GM12878 (cell line): ENCODE measurements around the gene ANP32A. TPM values are rescaled to one million over a fixed set of nuclear protein-coding genes. Genes with fewer than 3 reads are reported as not detected.

ENCODE experiments used
- ATAC-seq: fragments of 200-7000 bp; cut with Tn5 transposase; 3 replicates; pipeline ENCODE4 v1.9.1; 2020; ENCODE audit warnings: mild to moderate bottlenecking, moderate library complexity
- BruUV-seq: library from RNA; stranded (reverse); fragments of 400-500 nt; replicated peaks from 2 replicates; lab custom pipeline; 2021; lab: Mats Ljungman, UMichigan
- CTCF ChIA-PET: fragments of 300-600 bp; sonication (Branson Sonifier 250); formaldehyde crosslinking; extraction: SDS; loops from one replicate; lab custom pipeline; 2021; ENCODE audit warnings: inconsistent platforms; lab: Yijun Ruan, JAX
- POLR2A ChIA-PET: fragments of 350-600 bp; formaldehyde crosslinking; extraction: SDS; loops from one replicate; lab custom pipeline; 2021; ENCODE audit warnings: inconsistent platforms; lab: Charles Lee
- RAD21 ChIA-PET: fragments of 300-600 bp; sonication (Branson Sonifier 250); formaldehyde crosslinking; loops from one replicate; lab custom pipeline; 2023; ENCODE audit warnings: antibody characterized with exemption; ENCODE audit not compliant: unreplicated experiment; lab: Charles Lee
- SMC1A ChIA-PET: fragments of 300-600 bp; sonication (Branson Sonifier 250); formaldehyde crosslinking; loops from one replicate; lab custom pipeline; 2023; ENCODE audit not compliant: unreplicated experiment, uncharacterized antibody; lab: Charles Lee
- DNase-seq: peaks from one replicate; pipeline ENCODE4 v3.0.0-alpha.2; 2011; ENCODE audit warnings: low read depth, low spot score
- FAIRE-seq: peaks from 3 replicates; lab custom pipeline; 2011; peaks lifted over from hg19 to GRCh38; lab: Jason Lieb, UNC
- H2AFZ ChIP-seq: 2 replicates; pipeline ENCODE4 v1.6.0; 2011; ENCODE audit warnings: low read depth, low read length, control low read depth; ENCODE audit not compliant: control insufficient read depth
- H3K27ac ChIP-seq: 2 replicates; pipeline ENCODE4 v1.5.1; 2011; ENCODE audit warnings: control low read depth; ENCODE audit not compliant: control insufficient read depth, insufficient read depth
- H3K27me3 ChIP-seq, 2 experiments: replicated peaks in 1 of 2; 2 replicates each; pipeline versions ENCODE4 v1.6.0 to v1.6.1; 2011; ENCODE audit warnings: low read length in 1 of 2; ENCODE audit not compliant: control insufficient read depth in 2 of 2, insufficient read depth in 2 of 2
- H3K36me3 ChIP-seq, 2 experiments: 2 replicates each; pipeline ENCODE4 v1.5.1; 2011; ENCODE audit warnings: low read length in 1 of 2; ENCODE audit not compliant: control insufficient read depth in 2 of 2, insufficient read depth in 2 of 2
- H3K4me1 ChIP-seq: 2 replicates; pipeline ENCODE4 v1.6.1; 2011; ENCODE audit warnings: mild to moderate bottlenecking, low read length, moderate library complexity, mixed read lengths; ENCODE audit not compliant: control insufficient read depth, insufficient read depth
- H3K4me2 ChIP-seq: 2 replicates; pipeline ENCODE4 v1.6.0; 2011; ENCODE audit warnings: control low read depth; ENCODE audit not compliant: control insufficient read depth, insufficient read depth
- H3K4me3 ChIP-seq: fragments of 200-600 bp; sonication (generic); 2 replicates; pipeline ENCODE4 v1.5.1; 2016
- H3K79me2 ChIP-seq: 2 replicates; pipeline ENCODE4 v1.6.0; 2011; ENCODE audit warnings: low read length; ENCODE audit not compliant: control insufficient read depth, insufficient read depth
- H3K9ac ChIP-seq: 2 replicates; pipeline ENCODE4 v1.8.0; 2011; ENCODE audit warnings: low read length, control low read depth, mixed read lengths; ENCODE audit not compliant: control insufficient read depth, insufficient read depth
- H3K9me3 ChIP-seq: replicated peaks from 3 replicates; pipeline ENCODE4 v1.5.1; 2011; ENCODE audit warnings: mild to moderate bottlenecking, low read length; ENCODE audit not compliant: control insufficient read depth, insufficient read depth
- H4K20me1 ChIP-seq: 2 replicates; pipeline ENCODE4 v1.6.0; 2011; ENCODE audit not compliant: control insufficient read depth, insufficient read depth
- ESRRA ChIP-seq: IDR thresholded peaks from 2 replicates; pipeline ENCODE4 v1.6.1; 2012; ENCODE audit warnings: mild to moderate bottlenecking, low read length, improper control_type of control experiment
- MEF2B ChIP-seq: fragments of 450-650 bp; IDR thresholded peaks from 2 replicates; pipeline ENCODE4 v1.6.1; 2018; ENCODE audit warnings: mild to moderate bottlenecking, moderate library complexity; ENCODE audit not compliant: partially characterized antibody, poor library complexity, severe bottlenecking
- in situ Hi-C: fragments of 300-500 bp; cut with MboI; formaldehyde crosslinking; loops from 9 replicates; pipeline ENCODE4 v1.14.3; 2018; ENCODE audit warnings: mixed read lengths
- intact Hi-C: fragments of 100-400 bp; cut with micrococcal nuclease; formaldehyde crosslinking; loops from one replicate; pipeline ENCODE4 v1.14.2; 2022; ENCODE audit not compliant: unreplicated experiment
- polyA plus RNA-seq, 11 experiments: library from polyadenylated mRNA; depleted of rRNA in 4 of 11; unstranded in 6 of 11; stranded (reverse) in 5 of 11; fragments of >200 nt; fragmentation: Nextera tagmentation in 4 of 11; fragmentation: Illumina TruSeq in 1 of 11; extraction: Ambion mirVana in 4 of 11; extraction: Trizol in 1 of 11; gene quantifications; 1 replicate in 1 of 11; 2 replicates in 10 of 11; pipeline versions ENCODE4 v1.2.1 to v1.2.3, GENCODE V29; 2011 to 2016; ENCODE audit warnings: inconsistent platforms in 2 of 11, missing spikeins in 2 of 11, low read depth in 1 of 11
- total RNA-seq, 4 experiments: library from RNA; depleted of rRNA in 3 of 4; stranded (reverse); fragments of >200 nt in 3 of 4; fragmentation: Illumina TruSeq in 1 of 4; extraction: Trizol in 1 of 4; gene quantifications; 2 replicates each; pipeline versions ENCODE4 v1.2.1 to v1.2.3, GENCODE V29; 2013 to 2021
- TF ChIP-seq, protein P1 (sequence below): fragments of 450-650 bp; IDR thresholded peaks from 2 replicates; pipeline ENCODE4 v1.6.1; 2017; ENCODE audit warnings: mild to moderate bottlenecking, moderate library complexity

Gene ANP32A
- total and polyA plus RNA-seq, 10 of the 15 experiments (the other 5 are each of a cell fraction or from before 2014, with no cell fraction given) = 29.6 to 666 (median 234) TPM

DNA sequence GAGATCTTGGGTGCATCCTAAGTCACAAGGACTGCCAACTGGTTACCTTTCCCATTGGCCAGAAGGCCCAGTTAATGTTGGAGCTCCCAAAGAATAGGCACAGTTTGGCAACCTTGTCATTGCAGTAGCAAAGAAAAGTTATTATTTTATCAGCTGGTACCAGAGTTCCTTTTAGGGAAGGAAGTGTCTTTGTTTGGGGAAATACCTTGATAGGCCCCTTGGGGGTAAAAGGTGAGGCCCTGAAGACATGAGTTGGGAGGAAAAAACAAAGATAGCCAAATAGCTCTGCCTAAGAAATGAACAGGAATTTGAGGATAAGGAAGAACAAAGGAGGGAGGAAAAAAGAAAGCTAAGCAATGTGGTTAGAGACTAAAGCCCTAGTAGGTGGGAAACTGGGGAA lies 85.8 kb downstream of the ANP32A start:
- CTCF ChIA-PET = interaction anchor here (1.2 to 3.1 kb wide), 4 partner anchors 60 to 142 kb away, joined by 3 to 12 read pairs (median 6); no protein-coding TSS in a partner anchor
- H3K79me2 ChIP-seq = no peaks in the 10 kb centered on the region
- SMC1A ChIA-PET = interaction anchor here (0.7 to 2.6 kb wide), 4 partner anchors 10 to 190 kb away, joined by 3 to 14 read pairs (median 3); no protein-coding TSS in a partner anchor
- no TSS peak for BruUV-seq
- DNase-seq (no peak), FAIRE-seq (no peak), ATAC-seq (no peak)
- no peak overlapping the region for H3K4me2 ChIP-seq
- in situ Hi-C loops = loop anchor here (5.0 kb wide), 1 partner anchor 142 kb away; no protein-coding TSS in a partner anchor
- no peaks in the 10 kb centered on the region for H3K36me3 ChIP-seq
- TF ChIP-seq, protein P1, sequence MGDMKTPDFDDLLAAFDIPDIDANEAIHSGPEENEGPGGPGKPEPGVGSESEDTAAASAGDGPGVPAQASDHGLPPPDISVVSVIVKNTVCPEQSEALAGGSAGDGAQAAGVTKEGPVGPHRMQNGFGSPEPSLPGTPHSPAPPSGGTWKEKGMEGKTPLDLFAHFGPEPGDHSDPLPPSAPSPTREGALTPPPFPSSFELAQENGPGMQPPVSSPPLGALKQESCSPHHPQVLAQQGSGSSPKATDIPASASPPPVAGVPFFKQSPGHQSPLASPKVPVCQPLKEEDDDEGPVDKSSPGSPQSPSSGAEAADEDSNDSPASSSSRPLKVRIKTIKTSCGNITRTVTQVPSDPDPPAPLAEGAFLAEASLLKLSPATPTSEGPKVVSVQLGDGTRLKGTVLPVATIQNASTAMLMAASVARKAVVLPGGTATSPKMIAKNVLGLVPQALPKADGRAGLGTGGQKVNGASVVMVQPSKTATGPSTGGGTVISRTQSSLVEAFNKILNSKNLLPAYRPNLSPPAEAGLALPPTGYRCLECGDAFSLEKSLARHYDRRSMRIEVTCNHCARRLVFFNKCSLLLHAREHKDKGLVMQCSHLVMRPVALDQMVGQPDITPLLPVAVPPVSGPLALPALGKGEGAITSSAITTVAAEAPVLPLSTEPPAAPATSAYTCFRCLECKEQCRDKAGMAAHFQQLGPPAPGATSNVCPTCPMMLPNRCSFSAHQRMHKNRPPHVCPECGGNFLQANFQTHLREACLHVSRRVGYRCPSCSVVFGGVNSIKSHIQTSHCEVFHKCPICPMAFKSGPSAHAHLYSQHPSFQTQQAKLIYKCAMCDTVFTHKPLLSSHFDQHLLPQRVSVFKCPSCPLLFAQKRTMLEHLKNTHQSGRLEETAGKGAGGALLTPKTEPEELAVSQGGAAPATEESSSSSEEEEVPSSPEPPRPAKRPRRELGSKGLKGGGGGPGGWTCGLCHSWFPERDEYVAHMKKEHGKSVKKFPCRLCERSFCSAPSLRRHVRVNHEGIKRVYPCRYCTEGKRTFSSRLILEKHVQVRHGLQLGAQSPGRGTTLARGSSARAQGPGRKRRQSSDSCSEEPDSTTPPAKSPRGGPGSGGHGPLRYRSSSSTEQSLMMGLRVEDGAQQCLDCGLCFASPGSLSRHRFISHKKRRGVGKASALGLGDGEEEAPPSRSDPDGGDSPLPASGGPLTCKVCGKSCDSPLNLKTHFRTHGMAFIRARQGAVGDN = no peak
- TF ChIP-seq ESRRA (no peak), MEF2B (no peak)
- no peak overlapping the region for H3K27ac ChIP-seq
- peaks cover 0 to 3% of the 10 kb centered on the region in 2 experiments; a peak in 1 of 4 replicates for H3K27me3 ChIP-seq
- RAD21 ChIA-PET = interaction anchor here (0.7 to 1.3 kb wide), 3 partner anchors 94 to 140 kb away, joined by 3 to 4 read pairs (median 3); no protein-coding TSS in a partner anchor
- no peaks in the 10 kb centered on the region for H3K9me3 ChIP-seq
- intact Hi-C loops = no loop called here
- H4K20me1 ChIP-seq = no peaks in the 10 kb centered on the region
- POLR2A ChIA-PET = no interaction called here
- H2AFZ ChIP-seq = no peak overlapping the region
- H3K4me1 ChIP-seq = no peaks in the 10 kb centered on the region
- no peak overlapping the region for H3K9ac ChIP-seq
- no peak overlapping the region for H3K4me3 ChIP-seq
